Measurements from ENCODE around the gene CAGE1. TPM values are rescaled to one million over a fixed set of nuclear protein-coding genes. Genes with fewer than 3 reads are reported as not detected.

CAGE1 gene
- not detected for total RNA-seq
- polyA plus RNA-seq, result not detected
- long read RNA-seq, donor 1, result 0 reads
- long read RNA-seq, donor 2, result 0 reads

- peak; percentile 100 for ATAC-seq (ENCODE audit: low FRiP score)
- no peaks in the 10 kb centered on the region for H3K27me3 ChIP-seq (ENCODE audit: control insufficient read depth in 1 of 2, insufficient read depth in 2 of 2, low read length in 1 of 2)
- H3K4me3 ChIP-seq (ENCODE audit: low read length in 2 of 2), result peak within 1 kb of the TSS; percentile 51 to 85
- 0 to 1% methylated on average over 62 of the region's 62 CpGs for WGBS, 2 donors
- H3K9me3 ChIP-seq (ENCODE audit: control insufficient read depth, low read length), result no peaks in the 10 kb centered on the region
- H3K36me3 ChIP-seq (ENCODE audit: control insufficient read depth in 1 of 2, insufficient read depth in 2 of 2, low read length in 1 of 2), result no peaks in the 10 kb centered on the region
- peak within 1 kb of the TSS in 1 of 2 donors; percentile 89 for H3K27ac ChIP-seq (ENCODE audit: low read depth in 1 of 2, low read length in 2 of 2)
- intact Hi-C loops (cut with DNase I), result loop anchor here (1.0 to 5.0 kb wide), 3 partner anchors 76 to 208 kb away; partner anchors contain the start of gene SSR1 (in 2 of the 2)
- peaks cover 0 to 12% of the 10 kb centered on the region in 2 donors for H3K4me1 ChIP-seq (ENCODE audit: control insufficient read depth in 1 of 2, insufficient read depth in 2 of 2, low read length in 2 of 2)
- DNase-seq, result peak; percentile 97 to 99
These were observed at the start of gene CAGE1, which contains the start of gene RIOK1 for GRCh38 chr6:7389451-7390225. CAGE1 (minus strand) TSS chr6:7389742; CDS start chr6:7387173, 2,569 bp downstream. RIOK1 (plus strand) TSS chr6:7389808; CDS start chr6:7390003, 195 bp downstream.

- no peak for ATAC-seq (ENCODE audit: low FRiP score)
- Histone ChIP-seq H3K9me3 (ENCODE audit: control insufficient read depth, low read length) (peaks cover 2% of the 10 kb centered on the region), H3K27ac (ENCODE audit: low read depth in 1 of 2, low read length in 2 of 2) (no peak overlapping the region), H3K4me3 (ENCODE audit: low read length in 2 of 2) (no peak overlapping the region), H3K4me1 (ENCODE audit: control insufficient read depth in 1 of 2, insufficient read depth in 2 of 2, low read length in 2 of 2) (no peaks in the 10 kb centered on the region), H3K36me3 (ENCODE audit: control insufficient read depth in 1 of 2, insufficient read depth in 2 of 2, low read length in 1 of 2) (no peaks in the 10 kb centered on the region), H3K27me3 (ENCODE audit: control insufficient read depth in 1 of 2, insufficient read depth in 2 of 2, low read length in 1 of 2) (no peaks in the 10 kb centered on the region)
- 82 to 90% methylated on average over 3 of the region's 3 CpGs for WGBS, 2 donors
- DNase-seq, result no peak
- intact Hi-C loops (cut with DNase I), result no loop called here
These were observed 49.7 kb upstream of the CAGE1 start for GRCh38 chr6:7439228-7439627.

GRCh38 chr6:7438011-7438410, 48.5 kb upstream of the CAGE1 start:
- H3K4me3 ChIP-seq (ENCODE audit: low read length in 2 of 2), result no peak overlapping the region
- 96 to 100% methylated on average over 3 of the region's 3 CpGs for WGBS, 2 donors
- ATAC-seq (ENCODE audit: low FRiP score), result no peak
- intact Hi-C loops (cut with DNase I), result no loop called here
- no peaks in the 10 kb centered on the region for H3K27me3 ChIP-seq (ENCODE audit: control insufficient read depth in 1 of 2, insufficient read depth in 2 of 2, low read length in 1 of 2)
- H3K4me1 ChIP-seq (ENCODE audit: control insufficient read depth in 1 of 2, insufficient read depth in 2 of 2, low read length in 2 of 2), result no peaks in the 10 kb centered on the region
- DNase-seq, result no peak
- H3K36me3 ChIP-seq (ENCODE audit: control insufficient read depth in 1 of 2, insufficient read depth in 2 of 2, low read length in 1 of 2), result no peaks in the 10 kb centered on the region
- H3K9me3 ChIP-seq (ENCODE audit: control insufficient read depth, low read length), result peaks cover 2% of the 10 kb centered on the region
- H3K27ac ChIP-seq (ENCODE audit: low read depth in 1 of 2, low read length in 2 of 2), result no peak overlapping the region

GRCh38 chr6:7434672-7435071, 45.1 kb upstream of the CAGE1 start:
- Histone ChIP-seq H3K27ac (ENCODE audit: low read depth in 1 of 2, low read length in 2 of 2) (no peak overlapping the region), H3K4me1 (ENCODE audit: control insufficient read depth in 1 of 2, insufficient read depth in 2 of 2, low read length in 2 of 2) (no peaks in the 10 kb centered on the region), H3K4me3 (ENCODE audit: low read length in 2 of 2) (no peak overlapping the region), H3K9me3 (ENCODE audit: control insufficient read depth, low read length) (peaks cover 2% of the 10 kb centered on the region), H3K36me3 (ENCODE audit: control insufficient read depth in 1 of 2, insufficient read depth in 2 of 2, low read length in 1 of 2) (no peaks in the 10 kb centered on the region), H3K27me3 (ENCODE audit: control insufficient read depth in 1 of 2, insufficient read depth in 2 of 2, low read length in 1 of 2) (no peaks in the 10 kb centered on the region)
- 53 to 62% methylated on average over 1 of the region's 1 CpG for WGBS, 2 donors
- intact Hi-C loops (cut with DNase I), result no loop called here
- DNase-seq, result no peak
- ATAC-seq (ENCODE audit: low FRiP score), result no peak

GRCh38 chr6:7433121-7433617, 43.6 kb upstream of the CAGE1 start:
- peaks cover 2% of the 10 kb centered on the region for H3K9me3 ChIP-seq (ENCODE audit: control insufficient read depth, low read length)
- ATAC-seq (ENCODE audit: low FRiP score), result no peak
- H3K4me3 ChIP-seq (ENCODE audit: low read length in 2 of 2), result no peak overlapping the region
- H3K27ac ChIP-seq (ENCODE audit: low read depth in 1 of 2, low read length in 2 of 2), result no peak overlapping the region
- no peak for DNase-seq
- intact Hi-C loops (cut with DNase I), result no loop called here
- no peaks in the 10 kb centered on the region for H3K36me3 ChIP-seq (ENCODE audit: control insufficient read depth in 1 of 2, insufficient read depth in 2 of 2, low read length in 1 of 2)
- H3K4me1 ChIP-seq (ENCODE audit: control insufficient read depth in 1 of 2, insufficient read depth in 2 of 2, low read length in 2 of 2), result no peaks in the 10 kb centered on the region
- H3K27me3 ChIP-seq (ENCODE audit: control insufficient read depth in 1 of 2, insufficient read depth in 2 of 2, low read length in 1 of 2), result no peaks in the 10 kb centered on the region
- WGBS, 2 donors, result 75% methylated on average over 5 of the region's 5 CpGs

GRCh38 chr6:7432391-7433120, 43.0 kb upstream of the CAGE1 start:
- H3K36me3 ChIP-seq (ENCODE audit: control insufficient read depth in 1 of 2, insufficient read depth in 2 of 2, low read length in 1 of 2), result no peaks in the 10 kb centered on the region
- H3K27ac ChIP-seq (ENCODE audit: low read depth in 1 of 2, low read length in 2 of 2), result no peak overlapping the region
- no peak for ATAC-seq (ENCODE audit: low FRiP score)
- H3K4me1 ChIP-seq (ENCODE audit: control insufficient read depth in 1 of 2, insufficient read depth in 2 of 2, low read length in 2 of 2), result no peaks in the 10 kb centered on the region
- DNase-seq, result no peak
- peaks cover 2% of the 10 kb centered on the region for H3K9me3 ChIP-seq (ENCODE audit: control insufficient read depth, low read length)
- intact Hi-C loops (cut with DNase I), result no loop called here
- H3K4me3 ChIP-seq (ENCODE audit: low read length in 2 of 2), result no peak overlapping the region
- 45 to 50% methylated on average over 16 of the region's 16 CpGs for WGBS, 2 donors
- H3K27me3 ChIP-seq (ENCODE audit: control insufficient read depth in 1 of 2, insufficient read depth in 2 of 2, low read length in 1 of 2), result no peaks in the 10 kb centered on the region

- WGBS, 2 donors, result 40 to 49% methylated on average over 24 of the region's 24 CpGs
- DNase-seq, result no peak
- Histone ChIP-seq H3K9me3 (ENCODE audit: control insufficient read depth, low read length) (peaks cover 2% of the 10 kb centered on the region), H3K4me3 (ENCODE audit: low read length in 2 of 2) (no peak overlapping the region), H3K4me1 (ENCODE audit: control insufficient read depth in 1 of 2, insufficient read depth in 2 of 2, low read length in 2 of 2) (no peaks in the 10 kb centered on the region), H3K36me3 (ENCODE audit: control insufficient read depth in 1 of 2, insufficient read depth in 2 of 2, low read length in 1 of 2) (no peaks in the 10 kb centered on the region), H3K27ac (ENCODE audit: low read depth in 1 of 2, low read length in 2 of 2) (no peak overlapping the region), H3K27me3 (ENCODE audit: control insufficient read depth in 1 of 2, insufficient read depth in 2 of 2, low read length in 1 of 2) (no peaks in the 10 kb centered on the region)
- ATAC-seq (ENCODE audit: low FRiP score), result peak; percentile 51
- intact Hi-C loops (cut with DNase I), result no loop called here
These were observed 42.3 kb upstream of the CAGE1 start for GRCh38 chr6:7431674-7432390.

GRCh38 chr6:7431313-7431673, 41.8 kb upstream of the CAGE1 start:
- Histone ChIP-seq H3K27ac (ENCODE audit: low read depth in 1 of 2, low read length in 2 of 2) (no peak overlapping the region), H3K36me3 (ENCODE audit: control insufficient read depth in 1 of 2, insufficient read depth in 2 of 2, low read length in 1 of 2) (no peaks in the 10 kb centered on the region), H3K27me3 (ENCODE audit: control insufficient read depth in 1 of 2, insufficient read depth in 2 of 2, low read length in 1 of 2) (no peaks in the 10 kb centered on the region), H3K4me1 (ENCODE audit: control insufficient read depth in 1 of 2, insufficient read depth in 2 of 2, low read length in 2 of 2) (no peaks in the 10 kb centered on the region), H3K4me3 (ENCODE audit: low read length in 2 of 2) (no peak overlapping the region), H3K9me3 (ENCODE audit: control insufficient read depth, low read length) (peaks cover 2% of the 10 kb centered on the region)
- ATAC-seq (ENCODE audit: low FRiP score) (no peak), DNase-seq (no peak)
- WGBS, 2 donors, result 79 to 81% methylated on average over 8 of the region's 8 CpGs
- intact Hi-C loops (cut with DNase I), result no loop called here
